K562 (cell line): ENCODE results near the gene CCDC93. TPM values are rescaled to one million over a fixed set of nuclear protein-coding genes. Genes with fewer than 3 reads are reported as not detected.

Experiments used
- ARID4B ChIP-seq: sonication (generic); formaldehyde crosslinking; IDR thresholded peaks from 2 replicates; pipeline ENCODE4 v1.8.0; 2022; ENCODE audit warnings: mild to moderate bottlenecking, missing genetic modification reagents
- EP400 ChIP-seq: fragments of 450-650 bp; IDR thresholded peaks from 2 replicates; pipeline ENCODE4 v1.6.1; 2017; ENCODE audit warnings: antibody characterized with exemption, mild to moderate bottlenecking, moderate library complexity
- ILF3 ChIP-seq: fragments of 450-650 bp; IDR thresholded peaks from 2 replicates; pipeline ENCODE4 v1.6.1; 2018; ENCODE audit warnings: antibody characterized with exemption, mild to moderate bottlenecking, moderate library complexity, borderline replicate concordance
- NCOA6 ChIP-seq: fragments of 450-650 bp; IDR thresholded peaks from 2 replicates; pipeline ENCODE4 v1.6.1; 2017; ENCODE audit warnings: mild to moderate bottlenecking
- PHF8 ChIP-seq: fragments of 200-600 bp; sonication (generic); IDR thresholded peaks from 2 replicates; pipeline ENCODE4 v1.6.1; 2012; ENCODE audit warnings: mixed run types, mild to moderate bottlenecking, inconsistent platforms, low read length, moderate library complexity, borderline replicate concordance
- TRIM24 ChIP-seq, 2 experiments: fragments of 450-650 bp; IDR thresholded peaks; 2 replicates each; pipeline ENCODE4 v1.6.1; 2016
- ZBTB7A ChIP-seq: IDR thresholded peaks from 2 replicates; pipeline ENCODE4 v1.6.1; 2011; ENCODE audit warnings: low read depth, mild to moderate bottlenecking, low read length, moderate library complexity, borderline replicate concordance; ENCODE audit not compliant: control insufficient read depth
- polyA plus RNA-seq, 8 experiments: library from polyadenylated mRNA; depleted of rRNA in 4 of 8; stranded (reverse) in 5 of 8; unstranded in 3 of 8; fragments of >200 nt; fragmentation: Nextera tagmentation in 2 of 8; fragmentation: Illumina TruSeq in 1 of 8; extraction: Ambion mirVana in 2 of 8; extraction: Trizol in 1 of 8; gene quantifications; 2 replicates each; pipeline versions ENCODE4 v1.2.1 to v1.2.3, GENCODE V29; 2011 to 2014; ENCODE audit warnings: inconsistent platforms in 1 of 8, missing spikeins in 1 of 8
- total RNA-seq, 7 experiments: library from RNA; depleted of rRNA in 6 of 7; stranded (reverse); fragments of >200 nt in 6 of 7; fragmentation: Illumina TruSeq in 2 of 7; extraction: Trizol in 2 of 7; gene quantifications; 2 replicates each; pipeline versions ENCODE4 v1.2.1 to v1.2.3, GENCODE V29; 2011 to 2021; ENCODE audit warnings: low replicate concordance in 1 of 7
- TF ChIP-seq, protein P1 (sequence below): fragments of 150-350 bp; IDR thresholded peaks from 2 replicates; pipeline ENCODE4 v1.6.1; 2014; ENCODE audit warnings: low read depth, mild to moderate bottlenecking, low read length, borderline replicate concordance

Gene CCDC93
- total and polyA plus RNA-seq, 9 of the 15 experiments (the other 6 are each of a cell fraction or from before 2014, with no cell fraction given), result 3.3 to 19.3 (median 12.4) TPM

DNA sequence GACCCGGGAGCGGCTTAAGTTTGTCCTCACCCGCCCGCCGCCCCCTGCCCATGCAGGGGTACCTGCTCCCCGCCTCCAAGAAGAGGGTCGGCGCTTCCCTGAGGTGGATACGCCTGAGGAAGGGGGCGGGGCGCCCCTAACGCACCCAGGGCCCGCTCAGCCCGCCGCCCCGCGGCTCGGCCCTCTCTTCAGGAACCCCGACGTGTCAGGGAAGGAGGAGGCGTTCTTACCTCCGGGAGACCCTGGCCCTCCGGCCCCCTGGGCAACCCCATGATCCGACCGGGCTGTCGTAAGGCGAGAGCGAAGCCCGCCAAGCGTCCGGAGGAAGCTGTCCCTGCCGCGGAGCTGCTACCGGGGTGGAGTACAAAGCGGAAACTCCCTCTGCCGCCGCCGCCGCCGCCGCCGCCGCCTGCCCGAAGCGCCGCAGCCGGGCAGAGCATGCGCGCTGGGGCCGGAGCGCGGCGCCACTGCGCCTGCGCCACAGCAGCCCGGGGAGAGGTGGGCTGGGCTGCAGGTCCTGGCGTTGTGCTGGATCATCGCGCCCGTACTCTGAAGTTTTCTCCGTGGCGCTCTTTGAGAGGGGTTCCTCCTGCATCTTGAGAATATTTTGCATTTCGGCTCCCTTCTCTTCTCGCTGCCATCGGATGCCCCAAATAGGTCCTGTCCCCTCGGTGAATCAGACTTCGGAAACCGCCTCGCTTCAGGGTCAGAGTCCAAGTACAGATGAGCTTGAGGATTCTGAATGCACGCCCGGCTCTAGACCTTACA, at the start of gene CCDC93 (continued):
- TF ChIP-seq EP400 (peak; percentile 45; the same call in 1 of the 2 replicates), TRIM24 (IDR thresholded peaks at IDR 0.05) (peak in 1 of 2 experiments; percentile 56; a peak in 1 of 4 replicates), ILF3 (no peak), ARID4B (CRISPR knock-in tag) (peak; percentile 57; the same call in 1 of the 2 replicates), NCOA6 (peak; percentile 74), ZBTB7A (peak; percentile 25; the same call in 1 of the 2 replicates), PHF8 (peak; percentile 83; the same call in 1 of the 2 replicates)
- TF ChIP-seq, protein P1, sequence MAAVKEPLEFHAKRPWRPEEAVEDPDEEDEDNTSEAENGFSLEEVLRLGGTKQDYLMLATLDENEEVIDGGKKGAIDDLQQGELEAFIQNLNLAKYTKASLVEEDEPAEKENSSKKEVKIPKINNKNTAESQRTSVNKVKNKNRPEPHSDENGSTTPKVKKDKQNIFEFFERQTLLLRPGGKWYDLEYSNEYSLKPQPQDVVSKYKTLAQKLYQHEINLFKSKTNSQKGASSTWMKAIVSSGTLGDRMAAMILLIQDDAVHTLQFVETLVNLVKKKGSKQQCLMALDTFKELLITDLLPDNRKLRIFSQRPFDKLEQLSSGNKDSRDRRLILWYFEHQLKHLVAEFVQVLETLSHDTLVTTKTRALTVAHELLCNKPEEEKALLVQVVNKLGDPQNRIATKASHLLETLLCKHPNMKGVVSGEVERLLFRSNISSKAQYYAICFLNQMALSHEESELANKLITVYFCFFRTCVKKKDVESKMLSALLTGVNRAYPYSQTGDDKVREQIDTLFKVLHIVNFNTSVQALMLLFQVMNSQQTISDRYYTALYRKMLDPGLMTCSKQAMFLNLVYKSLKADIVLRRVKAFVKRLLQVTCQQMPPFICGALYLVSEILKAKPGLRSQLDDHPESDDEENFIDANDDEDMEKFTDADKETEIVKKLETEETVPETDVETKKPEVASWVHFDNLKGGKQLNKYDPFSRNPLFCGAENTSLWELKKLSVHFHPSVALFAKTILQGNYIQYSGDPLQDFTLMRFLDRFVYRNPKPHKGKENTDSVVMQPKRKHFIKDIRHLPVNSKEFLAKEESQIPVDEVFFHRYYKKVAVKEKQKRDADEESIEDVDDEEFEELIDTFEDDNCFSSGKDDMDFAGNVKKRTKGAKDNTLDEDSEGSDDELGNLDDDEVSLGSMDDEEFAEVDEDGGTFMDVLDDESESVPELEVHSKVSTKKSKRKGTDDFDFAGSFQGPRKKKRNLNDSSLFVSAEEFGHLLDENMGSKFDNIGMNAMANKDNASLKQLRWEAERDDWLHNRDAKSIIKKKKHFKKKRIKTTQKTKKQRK, result no peak
